Measurements from ENCODE around the gene TMPRSS4.

TMPRSS4 gene

DNA sequence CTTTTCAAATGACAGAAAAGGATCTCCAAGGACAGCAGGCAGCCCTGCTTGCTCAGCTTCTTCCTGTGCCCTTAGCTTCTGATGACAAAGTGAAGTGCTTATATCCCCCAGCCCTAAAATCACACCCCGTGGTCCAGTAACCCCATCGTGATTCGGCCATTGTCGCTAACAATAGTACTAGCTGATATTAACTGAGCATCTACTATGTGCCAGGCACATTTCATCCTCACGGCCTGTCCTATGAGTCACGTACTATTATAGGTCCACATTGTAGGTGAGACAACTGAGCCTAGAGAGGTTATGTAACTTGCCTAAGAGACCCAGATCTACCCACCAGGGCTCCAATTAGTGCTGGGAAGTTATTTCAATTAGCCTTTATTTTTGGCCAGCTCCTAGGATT lies 69.7 kb downstream of the TMPRSS4 start:
- Histone ChIP-seq H2AFZ (ENCODE audit: low read depth, low read length) (no peak overlapping the region), H3K4me2 (ENCODE audit: low read length) (peak overlapping the region; percentile 76)

GRCh38 chr11:118147502-118147901 lies 70.6 kb downstream of the TMPRSS4 start:
- peaks cover 14% of the 10 kb centered on the region for H3K27me3 ChIP-seq (ENCODE audit: low read depth, low read length)
- H3K27ac ChIP-seq (ENCODE audit: low read length), result no peak overlapping the region
- H2AFZ ChIP-seq (ENCODE audit: low read depth, low read length), result peak overlapping the region; percentile 35; the same call in 1 of the 2 replicates
- H3K79me2 ChIP-seq (ENCODE audit: low read length), result no peaks in the 10 kb centered on the region
- H3K4me3 ChIP-seq (ENCODE audit: low read length), result no peak overlapping the region
- no peak overlapping the region; the same call in 1 of the 2 replicates for H3K4me2 ChIP-seq (ENCODE audit: low read length)
- H3K9ac ChIP-seq (ENCODE audit: low read length), result no peak overlapping the region
- H3K9me3 ChIP-seq (ENCODE audit: insufficient read depth, low read length), result no peaks in the 10 kb centered on the region
- TF ChIP-seq CTCF (IDR thresholded peaks at IDR 0.05; ENCODE audit: low read depth, low read length), result no peak
- TF ChIP-seq EZH2phosphoT487 (IDR thresholded peaks at IDR 0.05; ENCODE audit: low read depth), result no peak
- H3K4me1 ChIP-seq (ENCODE audit: low read length), result peaks cover 13% of the 10 kb centered on the region; the same call in 1 of the 2 replicates
- H3K36me3 ChIP-seq (replicated peaks; ENCODE audit: low read depth, low read length), result no peaks in the 10 kb centered on the region
- H4K20me1 ChIP-seq (ENCODE audit: insufficient read depth, low read length), result no peaks in the 10 kb centered on the region

More for the DNA sequence above, 69.7 kb downstream of the TMPRSS4 start:
- Histone ChIP-seq H3K9ac (ENCODE audit: low read length) (no peak overlapping the region), H3K4me3 (ENCODE audit: low read length) (peak overlapping the region; percentile 86), H3K9me3 (ENCODE audit: insufficient read depth, low read length) (no peaks in the 10 kb centered on the region), H3K4me1 (ENCODE audit: low read length) (peaks cover 13% of the 10 kb centered on the region; the same call in 1 of the 2 replicates), H3K27ac (ENCODE audit: low read length) (no peak overlapping the region), H3K36me3 (replicated peaks; ENCODE audit: low read depth, low read length) (no peaks in the 10 kb centered on the region), H3K79me2 (ENCODE audit: low read length) (no peaks in the 10 kb centered on the region), H4K20me1 (ENCODE audit: insufficient read depth, low read length) (no peaks in the 10 kb centered on the region), H3K27me3 (ENCODE audit: low read depth, low read length) (peaks cover 20% of the 10 kb centered on the region)
- TF ChIP-seq CTCF (IDR thresholded peaks at IDR 0.05; ENCODE audit: low read depth, low read length) (no peak), EZH2phosphoT487 (IDR thresholded peaks at IDR 0.05; ENCODE audit: low read depth) (no peak)

DNA sequence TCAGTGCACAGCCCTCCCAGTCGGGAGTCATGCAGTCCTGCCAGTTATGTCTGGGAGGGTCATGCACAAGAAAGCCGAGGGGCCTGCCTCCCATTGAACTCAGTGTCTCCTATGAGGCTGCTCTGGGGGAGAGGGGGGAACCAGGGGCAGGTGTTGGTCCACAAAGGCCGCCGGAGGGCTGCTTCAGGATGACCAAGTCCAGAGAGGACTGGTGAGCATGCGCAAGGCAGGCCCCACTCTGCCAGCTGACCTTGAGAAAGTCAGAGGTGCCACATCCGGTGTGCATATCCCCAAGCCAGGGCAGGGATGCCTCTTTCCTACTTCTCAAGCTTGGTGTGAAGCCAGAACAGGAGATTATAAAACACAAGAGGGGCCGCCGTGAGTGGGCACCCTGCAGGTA lies 71.4 kb downstream of the TMPRSS4 start:
- H3K4me3 ChIP-seq (ENCODE audit: low read length), result no peak overlapping the region
- H3K9me3 ChIP-seq (ENCODE audit: insufficient read depth, low read length), result no peaks in the 10 kb centered on the region
- H3K4me1 ChIP-seq (ENCODE audit: low read length), result peaks cover 6% of the 10 kb centered on the region; the same call in 1 of the 2 replicates
- H3K79me2 ChIP-seq (ENCODE audit: low read length), result no peaks in the 10 kb centered on the region
- no peak for TF ChIP-seq EZH2phosphoT487 (IDR thresholded peaks at IDR 0.05; ENCODE audit: low read depth)
- no peak for TF ChIP-seq CTCF (IDR thresholded peaks at IDR 0.05; ENCODE audit: low read depth, low read length)
- H4K20me1 ChIP-seq (ENCODE audit: insufficient read depth, low read length), result no peaks in the 10 kb centered on the region
- no peak overlapping the region for H3K9ac ChIP-seq (ENCODE audit: low read length)
- no peak overlapping the region; the same call in 1 of the 2 replicates for H3K4me2 ChIP-seq (ENCODE audit: low read length)
- peaks cover 14% of the 10 kb centered on the region for H3K27me3 ChIP-seq (ENCODE audit: low read depth, low read length)
- H3K36me3 ChIP-seq (replicated peaks; ENCODE audit: low read depth, low read length), result no peaks in the 10 kb centered on the region
- no peak overlapping the region for H3K27ac ChIP-seq (ENCODE audit: low read length)
- H2AFZ ChIP-seq (ENCODE audit: low read depth, low read length), result no peak overlapping the region

DNA sequence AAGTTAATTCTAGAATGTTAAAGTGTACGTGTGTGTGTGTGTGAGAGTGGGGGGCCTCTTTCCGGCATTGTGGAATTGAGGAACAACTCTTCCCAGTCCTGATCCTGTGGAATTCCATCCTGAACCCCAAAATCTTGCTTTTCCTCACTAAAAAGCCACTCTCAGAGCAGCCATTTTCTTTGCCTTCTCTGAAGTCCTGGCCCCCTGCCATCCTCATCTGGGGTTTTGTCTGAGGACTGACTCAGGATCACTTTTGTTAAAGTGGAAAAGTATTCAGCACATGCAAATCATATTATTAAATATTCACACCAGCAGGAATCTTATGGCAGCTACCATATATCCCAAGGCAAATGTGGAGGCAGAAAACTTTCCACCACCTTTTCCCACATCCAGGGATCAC lies 72.0 kb downstream of the TMPRSS4 start:
- TF ChIP-seq EZH2phosphoT487 (IDR thresholded peaks at IDR 0.05; ENCODE audit: low read depth), result no peak
- no peak for TF ChIP-seq CTCF (IDR thresholded peaks at IDR 0.05; ENCODE audit: low read depth, low read length)
- no peak overlapping the region for H2AFZ ChIP-seq (ENCODE audit: low read depth, low read length)
- H3K4me3 ChIP-seq (ENCODE audit: low read length), result no peak overlapping the region
- no peaks in the 10 kb centered on the region for H3K9me3 ChIP-seq (ENCODE audit: insufficient read depth, low read length)
- no peak overlapping the region for H3K4me2 ChIP-seq (ENCODE audit: low read length)
- H3K79me2 ChIP-seq (ENCODE audit: low read length), result no peaks in the 10 kb centered on the region
- H3K36me3 ChIP-seq (replicated peaks; ENCODE audit: low read depth, low read length), result no peaks in the 10 kb centered on the region
- H3K4me1 ChIP-seq (ENCODE audit: low read length), result peaks cover 6% of the 10 kb centered on the region; the same call in 1 of the 2 replicates
- H3K9ac ChIP-seq (ENCODE audit: low read length), result no peak overlapping the region
- H3K27me3 ChIP-seq (ENCODE audit: low read depth, low read length), result peaks cover 11% of the 10 kb centered on the region; the same call in 1 of the 2 replicates
- no peak overlapping the region for H3K27ac ChIP-seq (ENCODE audit: low read length)
- no peaks in the 10 kb centered on the region for H4K20me1 ChIP-seq (ENCODE audit: insufficient read depth, low read length)

Data from OCI-LY3 (cell line).